ENCODE measurements around the gene SLC6A4.

- TF ChIP-seq CTCF (conservative IDR thresholded peaks at IDR 0.05; ENCODE audit: low read length): no peak
- no peak for TF ChIP-seq EZH2phosphoT487 (IDR thresholded peaks at IDR 0.05; ENCODE audit: borderline replicate concordance)
These were observed 35.9 kb downstream of the SLC6A4 start for GRCh38 chr17:30199600-30199999.
